ENCODE measurements around the gene NBEAL2. TPM values are rescaled to one million over a fixed set of nuclear protein-coding genes. Genes with fewer than 3 reads are reported as not detected.

The NBEAL2 gene
- polyA plus RNA-seq, 5 donors, result 45.8 to 97.3 (median 67.9) TPM

GRCh38 chr3:46984591-46985459 is 5.4 kb downstream of the NBEAL2 start:
- no peak for DNase-seq

- no peak for DNase-seq
Observed at GRCh38 chr3:46985588-46985987, 6.1 kb downstream of the NBEAL2 start.

GRCh38 chr3:46986055-46986730 is 6.7 kb downstream of the NBEAL2 start:
- DNase-seq, result no peak

DNA sequence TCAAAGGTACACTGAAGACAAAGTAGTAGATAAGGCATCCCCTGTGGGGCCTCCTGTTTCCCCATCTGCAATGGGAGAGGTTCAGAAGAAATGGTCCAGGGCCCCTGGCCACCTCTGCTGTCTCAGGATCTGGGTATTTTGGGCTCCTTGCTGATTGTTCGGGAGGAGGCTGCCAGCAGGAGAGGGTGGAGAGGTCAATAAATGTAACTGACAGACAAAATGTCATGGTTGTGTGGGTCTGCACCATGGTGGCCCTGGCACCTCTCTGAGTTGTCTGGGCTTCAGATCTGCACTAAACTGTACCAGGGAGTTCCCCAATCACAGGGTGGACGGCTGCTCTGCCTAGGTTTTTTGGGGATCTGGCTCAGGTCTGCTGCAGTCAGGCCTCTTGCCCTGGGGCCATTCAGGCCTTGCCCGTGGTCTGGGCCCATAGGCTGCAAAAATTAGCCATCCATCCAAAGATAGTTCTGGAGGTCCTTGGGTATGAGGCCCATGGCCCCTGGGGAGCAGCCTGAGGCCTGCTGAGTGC is 7.4 kb downstream of the NBEAL2 start:
- no peak for DNase-seq

DNA sequence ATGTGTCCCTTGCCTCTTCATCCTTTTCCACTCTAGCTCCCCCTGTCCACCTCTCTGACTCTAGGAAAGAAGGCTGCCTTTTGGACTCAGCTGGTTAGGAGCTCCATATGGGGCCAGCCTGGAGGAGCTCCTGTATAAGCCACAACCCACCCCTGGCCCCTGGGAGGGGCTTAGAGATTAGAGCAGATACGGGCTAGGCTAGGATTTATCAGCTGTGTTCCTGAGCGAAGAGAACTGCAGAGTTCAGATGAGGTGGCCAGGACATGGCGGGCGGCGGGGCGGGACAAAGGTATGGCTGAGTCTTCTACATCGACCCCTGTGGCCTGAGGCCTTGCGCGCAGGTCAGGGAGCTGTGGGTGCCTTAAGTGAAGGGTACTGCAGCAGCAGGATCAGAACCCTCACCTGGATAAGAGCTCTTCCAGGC is 7.9 kb downstream of the NBEAL2 start:
- DNase-seq, result no peak

GRCh38 chr3:46987743-46988401 is 8.4 kb downstream of the NBEAL2 start:
- DNase-seq, result no peak

GRCh38 chr3:46988616-46989015 is 9.2 kb downstream of the NBEAL2 start:
- no peak for DNase-seq

DNA sequence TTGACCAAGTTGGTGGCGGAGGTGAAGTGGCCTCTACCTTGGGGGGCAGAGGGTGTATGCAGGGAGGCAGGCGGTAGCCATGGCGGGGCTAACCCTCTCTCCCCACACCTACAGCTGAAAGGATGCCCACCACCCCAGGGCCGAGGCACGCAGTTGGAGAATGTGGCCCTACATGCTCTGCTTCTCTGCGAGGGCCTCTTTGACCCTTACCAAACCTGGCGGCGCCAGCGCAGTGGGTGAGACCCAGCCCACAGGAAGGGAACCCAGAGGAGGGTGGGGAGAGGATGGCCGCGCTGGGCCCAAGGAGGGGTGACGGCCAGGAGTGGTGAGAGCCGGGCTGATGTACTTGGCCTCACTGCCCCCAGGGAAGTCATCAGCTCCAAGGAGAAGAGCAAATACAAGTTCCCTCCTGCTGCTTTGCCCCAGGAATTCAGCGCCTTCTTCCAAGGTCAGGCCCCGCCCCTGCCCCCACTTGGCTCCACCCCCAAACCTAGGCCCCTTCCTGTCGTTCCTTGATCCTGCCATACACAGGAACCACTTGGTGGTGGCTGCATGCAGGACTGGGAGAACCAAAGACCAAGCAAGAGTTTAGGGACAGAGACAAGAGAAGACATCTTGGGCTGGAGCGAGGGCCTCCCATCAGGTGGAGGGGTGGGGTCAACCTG is 9.8 kb downstream of the NBEAL2 start:
- DNase-seq, result no peak

DNA sequence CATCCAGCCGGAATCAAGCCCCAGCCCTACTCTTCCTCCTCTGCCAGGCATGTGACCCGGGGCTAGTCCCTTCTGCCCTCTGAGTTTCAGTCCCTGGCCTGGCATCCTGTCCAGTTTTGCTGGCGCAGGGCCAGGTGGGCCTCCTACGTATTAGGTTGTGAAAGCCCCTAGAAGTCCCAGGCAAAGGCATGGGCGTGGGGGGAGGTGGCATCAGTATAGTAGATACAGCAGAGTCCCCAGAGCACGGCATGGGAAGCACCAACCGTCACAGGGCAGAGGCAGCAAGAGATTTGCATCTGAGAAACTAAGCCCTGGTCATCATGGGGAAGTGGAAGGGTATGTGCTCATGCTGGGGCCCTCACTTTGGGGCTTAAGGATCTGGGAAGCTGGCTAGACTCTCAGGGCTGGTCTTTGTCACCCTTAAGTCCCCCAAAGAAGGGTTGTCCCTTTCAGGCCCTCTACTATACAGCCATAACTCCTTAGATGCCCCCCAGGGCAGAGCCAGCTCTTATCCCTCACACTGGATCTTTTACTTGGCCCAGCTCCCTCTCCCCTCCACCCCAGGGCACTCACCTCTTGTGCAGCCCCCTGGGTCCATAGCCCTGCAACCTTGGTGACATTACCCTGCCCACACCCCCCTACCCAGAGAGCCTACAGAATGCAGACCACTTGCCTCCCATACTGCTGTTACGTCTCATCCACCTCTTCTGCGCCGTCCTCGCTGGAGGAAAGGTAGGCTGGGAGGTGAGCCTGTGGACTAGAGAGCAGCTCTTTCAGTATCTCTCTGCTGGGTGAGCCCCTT is 11.3 kb downstream of the NBEAL2 start:
- no peak for DNase-seq

DNA sequence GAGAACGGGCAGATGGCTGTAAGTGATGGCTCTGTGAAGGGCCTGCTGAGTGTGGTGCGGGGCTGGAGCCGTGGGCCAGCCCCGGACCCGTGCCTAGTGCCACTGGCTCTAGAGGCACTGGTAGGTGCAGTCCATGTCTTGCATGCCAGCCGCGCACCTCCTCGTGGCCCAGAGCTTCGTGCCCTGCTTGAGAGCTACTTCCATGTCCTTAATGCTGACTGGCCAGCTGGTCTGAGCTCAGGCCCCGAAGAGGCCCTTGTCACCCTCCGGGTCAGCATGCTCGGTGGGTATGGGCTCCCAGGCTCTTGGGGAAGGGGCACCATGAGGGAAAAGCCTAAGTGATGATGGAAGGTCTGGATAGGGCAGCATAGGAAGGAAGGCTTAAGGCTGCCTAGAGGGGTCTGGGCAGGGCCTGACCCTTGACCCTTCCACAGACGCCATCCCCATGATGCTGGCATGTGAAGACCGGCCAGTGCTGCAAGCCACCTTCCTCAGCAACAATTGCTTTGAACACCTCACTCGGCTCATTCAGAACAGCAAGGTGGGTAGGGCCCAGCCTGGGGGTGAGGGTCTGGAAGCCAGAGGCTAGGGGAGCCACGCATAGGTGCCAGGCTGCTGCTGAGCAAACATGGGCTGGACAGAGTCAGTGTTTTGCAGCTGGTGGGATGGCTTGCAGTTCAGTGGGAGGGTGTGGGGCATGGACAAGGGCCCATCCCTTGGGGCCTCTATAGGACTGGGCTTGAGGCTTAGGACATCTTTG is 12.1 kb downstream of the NBEAL2 start:
- DNase-seq, result no peak

DNA sequence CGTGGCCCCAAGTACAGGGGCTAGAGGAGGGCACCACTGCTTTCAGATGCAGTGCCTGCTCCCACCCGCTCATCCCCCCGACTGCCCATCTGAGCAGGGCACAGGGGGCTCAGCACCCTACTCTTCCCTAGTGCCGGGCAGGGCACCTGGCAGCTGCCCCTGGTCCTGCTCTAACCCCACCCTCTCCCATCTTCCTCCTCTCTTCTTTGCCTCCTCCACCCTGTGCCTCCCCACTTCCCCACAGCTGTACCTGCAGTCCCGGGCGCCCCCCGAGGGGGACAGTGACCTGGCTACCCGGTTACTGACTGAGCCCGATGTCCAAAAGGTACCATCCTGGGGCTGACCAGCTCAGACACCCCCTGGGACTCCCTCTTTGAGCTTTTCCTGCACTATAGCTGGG is 12.8 kb downstream of the NBEAL2 start:
- no peak for DNase-seq

GRCh38 chr3:46993292-46993691 is 13.8 kb downstream of the NBEAL2 start:
- no peak for DNase-seq

GRCh38 chr3:46993986-46994385 is 14.5 kb downstream of the NBEAL2 start:
- no peak for DNase-seq

DNA sequence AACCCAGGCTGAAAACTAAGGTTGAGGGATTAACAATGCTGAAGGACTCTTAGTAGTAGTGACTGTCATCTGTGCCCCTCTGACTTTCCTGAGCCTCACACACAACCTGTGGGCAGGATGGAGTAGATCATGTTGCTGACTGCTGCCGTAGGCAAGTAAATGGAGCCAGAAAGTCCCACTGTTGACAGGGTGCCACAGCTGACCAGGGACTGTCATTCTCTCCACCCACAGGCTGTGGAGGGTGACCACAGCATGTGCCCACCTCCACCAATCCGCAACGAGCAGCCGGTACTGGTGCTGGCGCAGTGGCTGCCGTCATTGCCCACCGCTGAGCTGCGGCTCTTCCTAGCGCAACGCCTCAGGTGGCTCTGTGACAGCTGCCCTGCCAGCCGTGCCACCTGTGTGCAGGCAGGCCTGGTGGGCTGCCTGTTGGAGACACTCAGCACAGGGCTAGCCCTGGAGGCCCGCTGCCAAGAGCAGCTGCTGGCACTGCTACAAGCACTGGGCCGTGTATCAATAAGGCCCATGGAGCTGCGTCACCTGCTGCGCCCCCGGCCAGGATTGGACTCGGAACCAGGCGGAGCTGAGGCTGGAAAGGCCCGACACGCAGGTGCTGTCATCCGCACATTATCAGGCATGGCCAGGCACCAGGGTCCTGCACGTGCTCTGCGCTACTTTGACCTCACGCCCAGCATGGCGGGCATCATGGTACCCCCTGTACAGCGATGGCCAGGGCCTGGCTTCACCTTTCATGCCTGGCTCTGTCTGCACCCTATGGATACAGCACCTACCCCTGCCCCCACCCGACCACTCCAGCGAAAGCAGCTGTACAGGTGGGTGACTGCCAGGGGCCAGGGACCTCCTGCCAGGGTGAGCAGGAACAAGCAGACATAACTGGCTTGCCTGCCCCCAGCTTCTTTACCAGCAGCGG is 15.6 kb downstream of the NBEAL2 start:
- no peak for DNase-seq

DNA sequence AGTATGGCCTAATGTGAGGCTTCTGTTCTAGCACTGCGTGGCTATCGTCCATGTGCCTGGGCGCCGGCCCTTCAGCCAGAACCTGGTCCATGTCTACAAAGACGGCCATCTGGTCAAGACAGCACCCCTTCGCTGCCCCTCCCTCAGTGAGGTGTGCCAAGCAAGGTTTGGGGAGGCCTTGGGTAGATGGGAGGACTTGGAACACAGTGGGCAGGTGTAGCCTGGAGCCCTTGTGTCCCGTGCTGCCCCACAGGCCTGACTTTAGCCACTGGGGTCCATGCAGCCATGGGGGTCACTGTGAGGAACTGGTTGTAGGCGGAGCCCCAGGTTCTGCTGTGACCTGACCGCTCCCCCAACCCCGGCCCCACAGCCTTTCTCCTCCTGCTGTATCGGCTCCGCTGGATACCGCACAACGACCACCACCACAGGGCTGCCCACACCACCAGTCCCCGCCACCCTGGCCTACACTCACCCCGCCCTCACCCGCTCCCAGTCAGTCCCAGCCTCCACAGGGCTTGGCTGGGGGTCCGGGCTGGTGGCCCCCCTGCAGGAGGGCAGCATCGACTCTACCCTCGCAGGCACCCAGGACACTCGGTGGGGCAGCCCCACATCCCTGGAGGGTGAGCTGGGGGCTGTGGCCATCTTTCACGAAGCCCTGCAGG is 16.6 kb downstream of the NBEAL2 start:
- DNase-seq, result no peak

DNA sequence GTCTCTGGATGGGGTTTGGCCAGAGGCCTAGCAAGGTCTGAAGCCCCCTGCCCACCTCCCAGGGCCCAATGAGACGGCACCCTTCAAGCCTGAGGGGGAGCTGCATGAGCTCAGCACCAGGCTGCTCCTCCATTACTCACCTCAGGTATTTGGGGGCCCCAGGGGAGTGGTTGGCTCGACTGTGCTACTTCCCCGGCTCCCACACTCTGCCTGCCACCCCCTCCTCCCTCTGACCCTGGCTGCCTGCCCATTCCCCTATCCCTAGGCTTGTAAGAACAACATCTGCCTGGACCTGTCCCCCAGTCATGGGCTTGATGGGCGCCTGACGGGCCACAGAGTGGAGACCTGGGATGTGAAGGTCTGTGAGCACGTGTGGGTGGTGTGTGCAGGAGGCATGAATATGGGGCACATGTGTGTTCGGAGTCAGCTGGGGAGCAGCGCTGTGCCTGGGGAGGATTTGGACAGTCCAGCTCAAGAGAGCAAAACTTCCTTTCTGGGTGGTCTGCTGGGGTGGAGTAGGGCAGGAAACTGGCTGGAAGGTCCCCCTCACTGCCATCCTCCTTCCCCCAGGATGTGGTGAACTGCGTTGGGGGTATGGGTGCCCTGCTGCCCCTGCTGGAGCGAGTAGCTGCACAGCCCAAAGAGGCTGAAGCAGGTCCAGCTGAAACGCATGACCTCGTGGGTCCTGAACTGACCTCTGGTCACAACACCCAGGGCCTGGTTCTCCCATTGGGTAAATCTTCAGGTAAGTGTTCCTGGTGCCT is 17.4 kb downstream of the NBEAL2 start:
- DNase-seq, result no peak

- no peak for DNase-seq
Observed at GRCh38 chr3:46997453-46998091, 18.1 kb downstream of the NBEAL2 start.

All from right lung (tissue), 5 donors.